ENCODE measurements around the gene NOG. TPM values are rescaled to one million over a fixed set of nuclear protein-coding genes. Genes with fewer than 3 reads are reported as not detected.

NOG gene
- total and polyA plus RNA-seq, 2 experiments from 2014 or later, result 9.5 to 10.7 TPM

- Histone ChIP-seq H3K9me2 (replicated peaks; ENCODE audit: insufficient read depth) (no peaks in the 10 kb centered on the region), H3K4me3 (no peak overlapping the region)
- TF ChIP-seq EZH2phosphoT487 (IDR thresholded peaks at IDR 0.05; ENCODE audit: low read depth, severe bottlenecking, unreplicated experiment) (no peak), EZH2 (IDR thresholded peaks at IDR 0.05; ENCODE audit: borderline replicate concordance) (no peak)
- TF ChIP-seq, protein P1, sequence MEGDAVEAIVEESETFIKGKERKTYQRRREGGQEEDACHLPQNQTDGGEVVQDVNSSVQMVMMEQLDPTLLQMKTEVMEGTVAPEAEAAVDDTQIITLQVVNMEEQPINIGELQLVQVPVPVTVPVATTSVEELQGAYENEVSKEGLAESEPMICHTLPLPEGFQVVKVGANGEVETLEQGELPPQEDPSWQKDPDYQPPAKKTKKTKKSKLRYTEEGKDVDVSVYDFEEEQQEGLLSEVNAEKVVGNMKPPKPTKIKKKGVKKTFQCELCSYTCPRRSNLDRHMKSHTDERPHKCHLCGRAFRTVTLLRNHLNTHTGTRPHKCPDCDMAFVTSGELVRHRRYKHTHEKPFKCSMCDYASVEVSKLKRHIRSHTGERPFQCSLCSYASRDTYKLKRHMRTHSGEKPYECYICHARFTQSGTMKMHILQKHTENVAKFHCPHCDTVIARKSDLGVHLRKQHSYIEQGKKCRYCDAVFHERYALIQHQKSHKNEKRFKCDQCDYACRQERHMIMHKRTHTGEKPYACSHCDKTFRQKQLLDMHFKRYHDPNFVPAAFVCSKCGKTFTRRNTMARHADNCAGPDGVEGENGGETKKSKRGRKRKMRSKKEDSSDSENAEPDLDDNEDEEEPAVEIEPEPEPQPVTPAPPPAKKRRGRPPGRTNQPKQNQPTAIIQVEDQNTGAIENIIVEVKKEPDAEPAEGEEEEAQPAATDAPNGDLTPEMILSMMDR (IDR thresholded peaks at IDR 0.05; ENCODE audit: poor library complexity), result no peak
These were observed 47.9 kb downstream of the NOG start for GRCh38 chr17:56641373-56641772.

GRCh38 chr17:56641894-56642293 is 48.4 kb downstream of the NOG start:
- H3K9me3 ChIP-seq (ENCODE audit: low read depth), result no peaks in the 10 kb centered on the region
- H3K79me2 ChIP-seq, result no peaks in the 10 kb centered on the region
- H3K27ac ChIP-seq, result no peak overlapping the region
- H3K36me3 ChIP-seq (replicated peaks; ENCODE audit: insufficient read depth, low read depth), result no peaks in the 10 kb centered on the region
- 79% methylated on average over 2 of the region's 2 CpGs for WGBS (ENCODE audit: low lambda C conversion rate, missing lambda C conversion rate)
- H3K4me3 ChIP-seq, result no peak overlapping the region
- no peak overlapping the region for H2AFZ ChIP-seq
- DNase-seq (ENCODE audit: low spot score), result no peak
- TF ChIP-seq EZH2phosphoT487 (IDR thresholded peaks at IDR 0.05; ENCODE audit: low read depth, severe bottlenecking, unreplicated experiment) (no peak), EZH2 (IDR thresholded peaks at IDR 0.05; ENCODE audit: borderline replicate concordance) (no peak)
- TF ChIP-seq, protein P1 (IDR thresholded peaks at IDR 0.05; ENCODE audit: poor library complexity), result no peak
- peaks cover 8% of the 10 kb centered on the region for H3K27me3 ChIP-seq
- H3K9me2 ChIP-seq (replicated peaks; ENCODE audit: insufficient read depth), result no peaks in the 10 kb centered on the region
- no peak overlapping the region for H3K4me2 ChIP-seq
- no peaks in the 10 kb centered on the region for H3K4me1 ChIP-seq (ENCODE audit: insufficient read depth)
- no peaks in the 10 kb centered on the region for H4K20me1 ChIP-seq (ENCODE audit: insufficient read depth, poor library complexity, severe bottlenecking)

More at GRCh38 chr17:56641373-56641772, 47.9 kb downstream of the NOG start:
- H3K4me1 ChIP-seq (ENCODE audit: insufficient read depth), result no peaks in the 10 kb centered on the region
- H3K79me2 ChIP-seq, result no peaks in the 10 kb centered on the region
- no peaks in the 10 kb centered on the region for H4K20me1 ChIP-seq (ENCODE audit: insufficient read depth, poor library complexity, severe bottlenecking)
- H3K27me3 ChIP-seq, result peaks cover 8% of the 10 kb centered on the region
- H3K27ac ChIP-seq, result no peak overlapping the region
- no peaks in the 10 kb centered on the region for H3K36me3 ChIP-seq (replicated peaks; ENCODE audit: insufficient read depth, low read depth)
- H2AFZ ChIP-seq, result no peak overlapping the region
- DNase-seq (ENCODE audit: low spot score), result no peak
- H3K9me3 ChIP-seq (ENCODE audit: low read depth), result no peaks in the 10 kb centered on the region
- H3K4me2 ChIP-seq, result no peak overlapping the region

DNA sequence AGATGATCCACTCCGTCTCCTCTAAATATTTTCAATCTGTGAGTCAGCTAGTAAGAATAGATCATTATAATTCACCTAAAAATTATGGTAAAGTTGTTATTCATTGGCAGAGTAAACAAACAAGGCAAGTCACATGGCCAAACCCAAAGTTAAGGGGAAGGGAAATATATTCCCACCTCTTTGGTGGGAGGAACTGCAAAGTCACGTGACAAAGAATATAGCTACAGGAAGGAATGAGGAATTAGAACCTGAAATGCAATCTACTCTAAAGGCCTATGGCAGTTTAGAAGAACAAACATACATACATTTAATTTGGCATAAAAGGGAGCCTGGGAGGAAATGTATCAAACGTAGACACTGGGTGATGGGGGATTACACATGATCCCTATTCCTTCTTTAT is 48.9 kb downstream of the NOG start:
- WGBS (ENCODE audit: low lambda C conversion rate, missing lambda C conversion rate), result 83% methylated on average over 3 of the region's 3 CpGs
- H3K36me3 ChIP-seq (replicated peaks; ENCODE audit: insufficient read depth, low read depth), result no peaks in the 10 kb centered on the region
- no peak overlapping the region for H3K27ac ChIP-seq
- no peaks in the 10 kb centered on the region for H4K20me1 ChIP-seq (ENCODE audit: insufficient read depth, poor library complexity, severe bottlenecking)
- no peaks in the 10 kb centered on the region for H3K9me2 ChIP-seq (replicated peaks; ENCODE audit: insufficient read depth)
- no peaks in the 10 kb centered on the region for H3K79me2 ChIP-seq
- H3K4me2 ChIP-seq, result no peak overlapping the region
- DNase-seq (ENCODE audit: low spot score), result no peak
- no peak for TF ChIP-seq EZH2phosphoT487 (IDR thresholded peaks at IDR 0.05; ENCODE audit: low read depth, severe bottlenecking, unreplicated experiment)
- TF ChIP-seq EZH2 (IDR thresholded peaks at IDR 0.05; ENCODE audit: borderline replicate concordance), result no peak
- TF ChIP-seq, protein P1 (IDR thresholded peaks at IDR 0.05; ENCODE audit: poor library complexity), result no peak
- peaks cover 8% of the 10 kb centered on the region for H3K27me3 ChIP-seq
- no peaks in the 10 kb centered on the region for H3K9me3 ChIP-seq (ENCODE audit: low read depth)
- H3K4me1 ChIP-seq (ENCODE audit: insufficient read depth), result no peaks in the 10 kb centered on the region
- no peak overlapping the region for H2AFZ ChIP-seq
- H3K4me3 ChIP-seq, result no peak overlapping the region

Small RNAs within 50 kb of the gene (small RNA-seq; reads per million reads assigned to genes)
- gene RPL39P33, result not detected

Other genes starting within 250 kb of the NOG start
- gene C17orf67, start 240.2 kb downstream of the NOG start, total RNA-seq, result 0.16 and 0.27 TPM in 2 replicates
- 0.73 and 1.6 TPM in 2 replicates for gene C17orf67, start 240.2 kb downstream of the NOG start, polyA plus RNA-seq
- 5.5 and 6.6 TPM in 2 replicates for gene DGKE, start 240.5 kb downstream of the NOG start, total RNA-seq
- gene DGKE, start 240.5 kb downstream of the NOG start, polyA plus RNA-seq, result 1.2 and 3.4 TPM in 2 replicates